Activated T-helper 1 cell treated with anti-CD3 and anti-CD28 coated beads, Interleukin-2, amount 50 U/mL, for 16 hours (primary cell): Measurements from ENCODE around the gene CDH20.

Source experiments
- DNase-seq, 2 donors: peaks; one replicate each; pipeline ENCODE4 v3.0.0-alpha.2; 2020; ENCODE audit warnings: low read depth in 1 of 2, low spot score in 1 of 2

CDH20 gene

GRCh38 chr18:61528961-61529360 is 195.7 kb downstream of the CDH20 start:
- no peak for DNase-seq

- no peak for DNase-seq
These were observed 197.5 kb downstream of the CDH20 start for GRCh38 chr18:61530681-61531080.

- no peak for DNase-seq
These were observed 198.0 kb downstream of the CDH20 start for GRCh38 chr18:61531182-61531581.

GRCh38 chr18:61531891-61532290 is 198.7 kb downstream of the CDH20 start:
- DNase-seq = no peak

GRCh38 chr18:61535401-61535800 is 202.2 kb downstream of the CDH20 start:
- DNase-seq = no peak

GRCh38 chr18:61541673-61542072 is 208.4 kb downstream of the CDH20 start:
- no peak for DNase-seq

GRCh38 chr18:61542596-61542995 is 209.4 kb downstream of the CDH20 start:
- DNase-seq = no peak

GRCh38 chr18:61543518-61543917 is 210.3 kb downstream of the CDH20 start:
- DNase-seq = no peak

- no peak for DNase-seq
These were observed 210.9 kb downstream of the CDH20 start for GRCh38 chr18:61544178-61544577.

- DNase-seq = no peak
These were observed 212.3 kb downstream of the CDH20 start for GRCh38 chr18:61545281-61546245.

- no peak for DNase-seq
These were observed 213.4 kb downstream of the CDH20 start for GRCh38 chr18:61546590-61546989.

- no peak for DNase-seq
These were observed 216.2 kb downstream of the CDH20 start for GRCh38 chr18:61549416-61549815.

- DNase-seq = no peak
These were observed 216.7 kb downstream of the CDH20 start for GRCh38 chr18:61549889-61550288.

- DNase-seq = no peak
These were observed 218.4 kb downstream of the CDH20 start for GRCh38 chr18:61551586-61551985.

GRCh38 chr18:61553045-61553659 is 219.9 kb downstream of the CDH20 start:
- no peak for DNase-seq

GRCh38 chr18:61554117-61554776 is 221.0 kb downstream of the CDH20 start:
- no peak for DNase-seq

- no peak for DNase-seq
These were observed 221.7 kb downstream of the CDH20 start for GRCh38 chr18:61554946-61555361.

GRCh38 chr18:61556316-61556715 is 223.1 kb downstream of the CDH20 start:
- no peak for DNase-seq

GRCh38 chr18:61556862-61557261 is 223.6 kb downstream of the CDH20 start:
- no peak for DNase-seq

GRCh38 chr18:61569176-61569892 is 236.1 kb downstream of the CDH20 start:
- DNase-seq = no peak

GRCh38 chr18:61570070-61570469 is 236.8 kb downstream of the CDH20 start:
- DNase-seq = no peak
